Thyroid gland (tissue), 4 donors: ENCODE results near the gene ENGASE. TPM values are rescaled to one million over a fixed set of nuclear protein-coding genes. Genes with fewer than 3 reads are reported as not detected.

ENCODE experiments used
- DNase-seq, 2 donors: peaks; one replicate each; pipeline ENCODE4 v3.0.0-alpha.2; 2019
- H3K27ac ChIP-seq, 3 donors: fragments of 200-600 bp; sonication (generic); 1 replicate in 2 of 3; 2 replicates in 1 of 3; pipeline ENCODE4 v1.5.1; 2016 to 2019; ENCODE audit warnings: mild to moderate bottlenecking in 1 of 3, moderate library complexity in 1 of 3
- H3K27me3 ChIP-seq: fragments of 200-600 bp; sonication (generic); one replicate; pipeline ENCODE4 v1.5.1; 2019
- H3K36me3 ChIP-seq, 2 donors: fragments of 200-600 bp; sonication (generic); one replicate each; pipeline ENCODE4 v1.5.1; 2016 to 2019
- H3K4me1 ChIP-seq, 2 donors: fragments of 200-600 bp; sonication (generic); one replicate each; pipeline ENCODE4 v1.5.1; 2017 to 2019
- H3K4me3 ChIP-seq, 3 donors: fragments of 200-600 bp; sonication (generic); replicated peaks in 1 of 3; 1 replicate in 2 of 3; 2 replicates in 1 of 3; pipeline ENCODE4 v1.5.1; 2016; ENCODE audit warnings: mild to moderate bottlenecking in 1 of 3
- H3K9me3 ChIP-seq: fragments of 200-600 bp; sonication (generic); one replicate; pipeline ENCODE4 v1.5.1; 2017
- POLR2A ChIP-seq, 2 donors: fragments of 450-650 bp; IDR thresholded peaks; one replicate each; pipeline ENCODE4 v1.6.1; 2017; ENCODE audit warnings: antibody characterized with exemption in 2 of 2, mild to moderate bottlenecking in 2 of 2, moderate library complexity in 1 of 2
- WGBS, 2 donors: methylation state at CpG; one replicate each; pipeline ENCODE4 v1.1.5; 2017; 5-methylcytosine and 5-hydroxymethylcytosine counted together
- intact Hi-C: fragments of 100-400 bp; cut with DNase I; formaldehyde crosslinking; loops from one replicate; pipeline ENCODE4 v1.15.1; 2023
- total RNA-seq, 4 donors: library from RNA; depleted of rRNA; stranded (reverse); fragments of >200 nt; gene quantifications; one replicate each; pipeline ENCODE4 v1.2.3, GENCODE V29; 2016
- TF ChIP-seq, protein P1 (sequence below), 6 experiments: fragments of 200-600 bp in 3 of 6; fragments of 450-650 bp in 3 of 6; sonication (generic) in 3 of 6; IDR thresholded peaks; one replicate each; pipeline ENCODE4 v1.5.1; 2016 to 2019; ENCODE audit warnings: antibody characterized with exemption in 6 of 6, mild to moderate bottlenecking in 2 of 6, inconsistent platforms in 1 of 6, moderate library complexity in 1 of 6

The ENGASE gene
- total RNA-seq, 4 donors from 2014 or later: 23.9 to 37.1 (median 31.2) TPM

DNA sequence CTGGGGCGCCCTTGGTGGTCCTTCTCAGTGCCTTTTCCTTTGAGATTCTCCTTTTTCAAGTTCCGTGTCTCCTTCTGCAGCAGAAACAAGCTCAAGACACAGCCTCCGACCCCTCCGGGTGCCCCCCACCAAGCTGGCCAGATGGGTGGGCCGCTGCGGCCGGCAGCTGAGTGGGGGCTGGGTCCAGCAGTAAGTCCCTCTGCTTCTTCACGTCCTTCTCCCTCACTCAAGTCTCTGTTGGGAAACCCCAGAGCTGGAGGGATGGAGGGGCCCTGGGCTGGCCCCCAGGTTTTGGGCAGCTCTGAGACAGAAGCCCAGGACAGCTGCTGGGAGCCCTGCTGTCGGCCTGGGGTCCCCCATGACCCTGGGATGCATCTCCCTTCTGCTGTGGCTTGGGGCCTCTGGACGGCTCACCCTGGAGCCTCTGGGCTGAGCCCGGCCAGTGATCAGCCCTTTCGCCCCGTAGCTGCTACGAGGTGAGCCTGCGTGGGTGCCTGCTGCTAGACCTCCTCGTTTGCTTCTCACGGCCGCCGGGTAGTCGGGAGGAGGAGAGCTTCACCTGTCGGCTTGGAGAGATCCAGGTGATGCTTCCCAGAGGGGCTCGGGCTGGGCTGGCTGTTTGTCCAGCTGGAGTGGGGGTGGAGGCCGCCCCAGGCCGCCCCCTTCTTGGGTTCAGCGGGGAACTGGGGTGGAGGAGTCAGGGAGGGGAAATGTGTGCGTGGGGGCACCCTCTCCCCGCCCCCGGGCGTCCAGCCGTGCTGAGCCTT is 10.7 kb downstream of the ENGASE start:
- intact Hi-C loops: no loop called here
- no peak for DNase-seq
- H3K27ac ChIP-seq: no peak overlapping the region
- WGBS, 2 donors: 91 to 96% methylated on average over 9 to 24 of the region's 30 CpGs
- no peaks in the 10 kb centered on the region for H3K27me3 ChIP-seq
- no peaks in the 10 kb centered on the region for H3K9me3 ChIP-seq
- peaks cover 18 to 32% of the 10 kb centered on the region in 2 donors for H3K36me3 ChIP-seq
- H3K4me1 ChIP-seq: peaks cover 0 to 3% of the 10 kb centered on the region in 2 donors
- H3K4me3 ChIP-seq: no peak overlapping the region
- TF ChIP-seq, protein P1, sequence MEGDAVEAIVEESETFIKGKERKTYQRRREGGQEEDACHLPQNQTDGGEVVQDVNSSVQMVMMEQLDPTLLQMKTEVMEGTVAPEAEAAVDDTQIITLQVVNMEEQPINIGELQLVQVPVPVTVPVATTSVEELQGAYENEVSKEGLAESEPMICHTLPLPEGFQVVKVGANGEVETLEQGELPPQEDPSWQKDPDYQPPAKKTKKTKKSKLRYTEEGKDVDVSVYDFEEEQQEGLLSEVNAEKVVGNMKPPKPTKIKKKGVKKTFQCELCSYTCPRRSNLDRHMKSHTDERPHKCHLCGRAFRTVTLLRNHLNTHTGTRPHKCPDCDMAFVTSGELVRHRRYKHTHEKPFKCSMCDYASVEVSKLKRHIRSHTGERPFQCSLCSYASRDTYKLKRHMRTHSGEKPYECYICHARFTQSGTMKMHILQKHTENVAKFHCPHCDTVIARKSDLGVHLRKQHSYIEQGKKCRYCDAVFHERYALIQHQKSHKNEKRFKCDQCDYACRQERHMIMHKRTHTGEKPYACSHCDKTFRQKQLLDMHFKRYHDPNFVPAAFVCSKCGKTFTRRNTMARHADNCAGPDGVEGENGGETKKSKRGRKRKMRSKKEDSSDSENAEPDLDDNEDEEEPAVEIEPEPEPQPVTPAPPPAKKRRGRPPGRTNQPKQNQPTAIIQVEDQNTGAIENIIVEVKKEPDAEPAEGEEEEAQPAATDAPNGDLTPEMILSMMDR (IDR thresholded peaks at IDR 0.05): no peak
- no peak for TF ChIP-seq POLR2A (IDR thresholded peaks at IDR 0.05)

DNA sequence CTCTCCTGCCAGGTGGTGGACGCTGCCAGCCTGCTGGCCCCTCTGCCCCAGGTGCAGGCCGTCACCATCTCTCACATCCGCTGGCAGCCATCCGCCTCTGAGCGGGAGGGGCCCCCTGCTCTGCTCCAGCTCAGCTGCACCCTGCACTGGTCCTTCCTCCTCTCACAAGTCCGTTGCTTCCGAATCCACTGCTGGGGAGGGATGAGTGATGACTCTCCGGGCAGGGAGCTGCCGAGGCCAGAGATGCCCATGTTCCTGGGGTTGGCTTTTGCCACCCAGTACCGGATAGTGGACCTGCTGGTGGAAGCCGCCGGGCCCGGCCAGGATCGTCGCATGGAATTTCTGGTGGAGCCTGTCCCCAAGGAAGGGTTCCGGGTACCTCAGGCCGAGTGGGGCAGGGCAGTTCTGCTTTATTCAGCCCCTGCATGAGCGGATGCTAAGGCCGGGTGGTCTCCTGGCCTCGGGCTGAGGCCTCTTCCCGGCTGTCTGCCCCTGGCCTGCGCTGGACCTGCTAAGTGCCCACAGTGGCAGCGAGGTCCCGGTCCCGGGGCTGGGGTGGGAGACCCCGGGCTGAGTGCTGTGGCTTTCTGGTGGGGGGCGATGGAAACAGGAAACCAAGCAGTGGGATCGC is 11.4 kb downstream of the ENGASE start:
- DNase-seq: no peak
- no peaks in the 10 kb centered on the region for H3K9me3 ChIP-seq
- TF ChIP-seq POLR2A (IDR thresholded peaks at IDR 0.05): no peak
- TF ChIP-seq, protein P1 (IDR thresholded peaks at IDR 0.05): no peak
- WGBS, 2 donors: 93 to 98% methylated on average over 10 to 13 of the region's 28 CpGs
- intact Hi-C loops: no loop called here
- H3K4me3 ChIP-seq: no peak overlapping the region
- peaks cover 18 to 26% of the 10 kb centered on the region in 2 donors for H3K36me3 ChIP-seq
- H3K27me3 ChIP-seq: no peaks in the 10 kb centered on the region
- H3K4me1 ChIP-seq: peaks cover 0 to 9% of the 10 kb centered on the region in 2 donors
- H3K27ac ChIP-seq: no peak overlapping the region

DNA sequence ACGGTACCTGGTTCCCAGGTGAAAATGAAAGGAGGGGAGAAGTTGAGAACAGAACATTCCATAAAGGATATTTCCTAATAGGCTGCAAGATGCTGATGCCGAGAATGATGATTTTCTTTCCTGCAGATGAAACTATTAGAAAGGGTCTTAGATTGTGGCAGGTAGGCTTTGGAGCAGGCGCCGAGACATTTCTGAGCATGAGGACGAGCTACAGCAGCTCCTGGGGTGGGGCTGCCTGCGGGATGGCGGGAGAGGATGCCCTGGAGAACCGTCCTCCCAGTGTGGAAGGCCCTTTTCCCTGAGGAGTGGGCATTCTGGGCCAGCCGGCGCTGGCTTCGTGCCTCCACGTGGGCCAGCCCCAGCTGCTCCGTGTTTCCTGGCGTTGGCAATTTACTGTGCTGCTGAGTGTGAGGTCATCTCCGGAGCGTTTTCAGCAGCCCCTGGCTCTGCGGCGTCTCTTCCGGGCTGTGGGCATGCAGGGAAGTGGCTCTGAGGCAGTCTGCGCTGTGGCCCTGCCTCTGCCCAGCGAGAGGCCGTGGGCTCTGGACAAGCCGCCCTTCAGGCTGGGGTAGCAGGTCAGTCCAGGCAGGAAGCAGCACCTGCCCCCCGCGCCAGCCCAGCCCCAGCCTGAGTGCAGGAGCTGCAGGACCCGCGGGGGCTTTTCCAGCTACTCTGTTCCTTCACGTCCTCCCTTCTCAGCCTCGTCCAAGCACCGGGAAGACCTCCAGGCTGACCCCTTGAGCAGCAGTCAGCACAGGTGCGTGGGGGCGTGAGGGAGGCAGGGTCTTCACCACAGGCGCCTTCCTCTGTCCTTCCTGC is 12.2 kb downstream of the ENGASE start:
- Histone ChIP-seq H3K36me3 (peaks cover 18 to 26% of the 10 kb centered on the region in 2 donors), H3K9me3 (no peaks in the 10 kb centered on the region)
- DNase-seq: no peak

DNA sequence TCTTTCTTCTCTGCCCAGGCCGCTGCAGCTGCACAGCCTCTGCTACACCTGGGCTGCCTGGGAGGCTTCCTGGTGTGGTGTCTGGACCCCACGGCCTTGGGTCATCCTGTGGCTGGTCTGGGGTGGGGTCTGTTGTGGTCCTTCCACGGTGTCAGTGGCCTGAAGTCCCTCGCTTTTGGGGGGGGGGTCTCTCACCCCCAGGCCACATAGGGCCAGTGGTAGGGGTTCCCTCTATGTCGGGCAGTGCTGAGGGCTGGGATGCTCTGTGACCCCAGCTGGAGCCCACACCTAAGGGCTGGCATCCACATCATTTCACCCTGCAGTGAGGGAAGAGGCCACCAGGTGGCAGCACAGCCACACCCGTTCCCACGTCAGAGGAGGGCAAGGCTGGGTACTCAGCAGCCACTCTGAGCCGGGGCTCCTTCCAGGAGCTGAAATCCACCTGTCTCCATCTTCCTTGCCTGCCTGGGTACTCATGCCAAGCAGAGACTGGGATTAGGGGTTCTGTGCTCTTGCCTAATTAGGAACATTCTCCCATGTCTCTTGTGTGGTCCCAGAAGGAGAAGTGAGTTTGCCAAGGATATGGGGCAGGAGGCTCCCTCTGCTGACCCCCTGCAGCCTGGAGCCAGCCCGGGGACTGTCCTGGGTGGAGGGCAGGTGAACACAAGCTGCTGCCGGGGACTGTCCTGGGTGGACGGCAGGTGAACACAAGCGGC is 13.0 kb downstream of the ENGASE start:
- Histone ChIP-seq H3K4me3 (no peak overlapping the region), H3K36me3 (peaks cover 18 to 26% of the 10 kb centered on the region in 2 donors), H3K27ac (no peak overlapping the region), H3K9me3 (no peaks in the 10 kb centered on the region), H3K4me1 (peaks cover 0 to 9% of the 10 kb centered on the region in 2 donors), H3K27me3 (no peaks in the 10 kb centered on the region)
- 40 to 52% methylated on average over 1 to 10 of the region's 12 CpGs for WGBS, 2 donors
- TF ChIP-seq, protein P1 (IDR thresholded peaks at IDR 0.05): peak; percentile 79 to 93 (median 86)
- TF ChIP-seq POLR2A (IDR thresholded peaks at IDR 0.05): no peak
- intact Hi-C loops: loop anchor here (2.0 kb wide), 1 partner anchor 305 kb away; no protein-coding TSS in a partner anchor
- DNase-seq: peak; percentile 74

More for the DNA sequence above, 12.2 kb downstream of the ENGASE start:
- no peaks in the 10 kb centered on the region for H3K27me3 ChIP-seq
- intact Hi-C loops: no loop called here
- H3K4me3 ChIP-seq: no peak overlapping the region
- 81 to 91% methylated on average over 19 to 28 of the region's 33 CpGs for WGBS, 2 donors
- no peak overlapping the region for H3K27ac ChIP-seq
- peaks cover 0 to 9% of the 10 kb centered on the region in 2 donors for H3K4me1 ChIP-seq
- TF ChIP-seq, protein P1 (IDR thresholded peaks at IDR 0.05): no peak
- no peak for TF ChIP-seq POLR2A (IDR thresholded peaks at IDR 0.05)
